ENCODE results near the gene VKORC1L1.

The VKORC1L1 gene

DNA sequence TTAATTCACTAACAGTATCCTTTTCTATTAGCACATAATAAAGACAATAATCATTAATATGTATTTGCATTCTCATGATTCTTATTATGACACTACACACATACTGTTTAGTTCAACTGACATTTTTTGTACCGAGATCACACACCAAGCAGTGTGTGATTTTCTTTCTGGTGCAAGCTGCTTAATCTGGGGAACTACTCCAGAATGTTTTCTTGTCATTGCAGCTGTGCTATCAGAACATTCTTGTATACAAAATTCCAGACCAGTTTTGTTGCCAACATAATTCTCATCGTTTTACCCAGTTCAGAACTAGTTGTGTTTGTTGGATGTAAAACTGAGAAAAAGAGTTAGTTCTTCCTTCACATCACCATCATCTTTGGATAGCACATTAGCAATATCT lies 37.4 kb downstream of the VKORC1L1 start:
- no peaks in the 10 kb centered on the region for H3K27me3 ChIP-seq (ENCODE audit: control insufficient read depth, insufficient read depth, low read length)

DNA sequence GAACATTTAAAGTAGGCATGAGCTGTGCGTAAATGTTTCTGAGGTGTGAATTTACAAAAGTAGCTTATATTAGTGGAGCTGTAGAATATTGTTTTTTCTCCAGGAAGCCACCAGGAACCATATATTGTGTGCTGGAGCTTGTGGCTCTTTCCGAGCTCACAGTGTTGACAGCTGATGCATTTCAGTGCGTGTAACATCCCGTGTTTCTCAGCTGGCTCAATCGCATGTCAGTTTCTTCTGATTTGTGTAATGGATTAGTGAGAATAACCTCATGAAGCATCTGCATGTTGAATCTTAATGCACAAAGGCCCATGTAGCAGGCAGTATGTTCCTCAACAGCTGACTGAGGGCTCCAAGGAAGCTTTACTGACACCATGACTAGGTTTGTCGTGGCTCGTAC lies 39.4 kb downstream of the VKORC1L1 start:
- no peaks in the 10 kb centered on the region for H3K9me3 ChIP-seq (ENCODE audit: control insufficient read depth, insufficient read depth, low read length)
- peaks cover 15% of the 10 kb centered on the region for H3K4me1 ChIP-seq (ENCODE audit: control insufficient read depth, insufficient read depth, low read length)
- no peaks in the 10 kb centered on the region for H3K27me3 ChIP-seq (ENCODE audit: control insufficient read depth, insufficient read depth, low read length)
- H3K27ac ChIP-seq (ENCODE audit: low read depth, low read length), result no peak overlapping the region
- no peak overlapping the region for H3K4me3 ChIP-seq (ENCODE audit: low read depth, low read length)
- no peak overlapping the region for H3K9ac ChIP-seq (ENCODE audit: low read depth, low read length)
- H3K36me3 ChIP-seq (ENCODE audit: control insufficient read depth, insufficient read depth, low read length), result no peaks in the 10 kb centered on the region

More for the DNA sequence above, 37.4 kb downstream of the VKORC1L1 start:
- no peak overlapping the region for H3K9ac ChIP-seq (ENCODE audit: low read depth, low read length)
- no peaks in the 10 kb centered on the region for H3K36me3 ChIP-seq (ENCODE audit: control insufficient read depth, insufficient read depth, low read length)
- no peak overlapping the region for H3K27ac ChIP-seq (ENCODE audit: low read depth, low read length)
- H3K4me1 ChIP-seq (ENCODE audit: control insufficient read depth, insufficient read depth, low read length), result peaks cover 19% of the 10 kb centered on the region
- no peak overlapping the region for H3K4me3 ChIP-seq (ENCODE audit: low read depth, low read length)
- no peaks in the 10 kb centered on the region for H3K9me3 ChIP-seq (ENCODE audit: control insufficient read depth, insufficient read depth, low read length)

DNA sequence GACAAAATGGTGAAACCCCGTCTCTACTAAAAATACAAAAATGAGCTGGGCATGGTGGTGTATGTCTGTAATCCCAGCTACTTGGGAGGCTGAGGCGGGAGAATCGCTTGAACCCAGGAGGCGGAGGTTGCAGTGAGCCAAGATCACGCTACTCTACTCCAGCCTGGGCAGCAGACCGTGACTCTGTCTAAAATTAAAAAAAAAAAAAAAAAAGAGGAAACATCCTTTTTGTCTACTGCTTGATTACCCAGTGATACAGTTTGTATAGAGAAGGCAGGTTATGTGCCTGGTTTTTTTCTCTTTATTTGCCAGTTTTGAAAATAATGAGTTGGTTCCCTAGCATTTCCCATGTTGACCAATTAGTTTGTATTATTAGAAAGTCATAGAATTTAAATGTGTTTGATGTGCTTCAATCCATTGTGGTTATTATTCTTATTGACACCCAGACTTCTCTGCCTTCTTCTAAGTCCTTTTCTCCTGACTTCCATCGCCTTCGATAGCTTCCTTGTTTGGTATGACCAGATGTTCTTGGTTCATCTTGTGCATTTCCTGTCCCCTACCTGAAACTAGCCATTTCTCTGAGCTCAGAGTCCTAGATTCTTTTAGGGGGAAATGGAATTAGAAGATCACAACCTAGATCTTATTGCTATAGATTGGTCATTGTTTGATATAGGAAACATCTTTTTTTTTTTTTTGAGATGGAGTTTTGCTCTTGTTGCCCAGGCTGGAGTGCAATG lies 43.2 kb downstream of the VKORC1L1 start:
- Histone ChIP-seq H3K4me3 (ENCODE audit: low read depth, low read length) (no peak overlapping the region), H3K4me1 (ENCODE audit: control insufficient read depth, insufficient read depth, low read length) (no peaks in the 10 kb centered on the region), H3K9ac (ENCODE audit: low read depth, low read length) (no peak overlapping the region), H3K9me3 (ENCODE audit: control insufficient read depth, insufficient read depth, low read length) (no peaks in the 10 kb centered on the region), H3K27ac (ENCODE audit: low read depth, low read length) (no peak overlapping the region), H3K36me3 (ENCODE audit: control insufficient read depth, insufficient read depth, low read length) (0 out of 2 replicates have a peak, but pooled peaks cover 3% of the 10 kb centered on the region), H3K27me3 (ENCODE audit: control insufficient read depth, insufficient read depth, low read length) (no peaks in the 10 kb centered on the region)

DNA sequence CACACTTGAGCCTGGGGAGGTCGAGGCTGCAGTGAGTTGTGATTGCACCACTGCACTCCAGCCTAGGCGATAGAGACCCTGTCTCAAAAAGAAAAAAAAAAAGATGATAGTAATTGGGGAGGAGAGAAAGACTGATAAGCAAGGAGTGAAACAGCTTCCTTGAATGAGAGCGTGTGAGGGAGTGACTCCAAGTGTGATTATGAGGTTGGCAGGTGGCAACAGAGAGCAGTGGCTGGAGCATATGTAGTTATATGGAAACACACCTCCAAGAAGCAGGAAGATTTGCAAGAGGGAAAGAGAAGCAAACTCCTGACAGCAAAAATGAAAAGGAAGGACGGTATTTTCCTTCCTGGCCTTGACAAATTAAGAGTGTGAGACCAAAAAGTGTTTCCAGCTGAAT lies 50.4 kb downstream of the VKORC1L1 start:
- Histone ChIP-seq H3K27me3 (ENCODE audit: control insufficient read depth, insufficient read depth, low read length) (no peaks in the 10 kb centered on the region), H3K4me1 (ENCODE audit: control insufficient read depth, insufficient read depth, low read length) (no peaks in the 10 kb centered on the region; the same call in 1 of the 2 replicates), H3K36me3 (ENCODE audit: control insufficient read depth, insufficient read depth, low read length) (0 out of 2 replicates have a peak, but pooled peaks cover 3% of the 10 kb centered on the region), H3K27ac (ENCODE audit: low read depth, low read length) (no peak overlapping the region), H3K4me3 (ENCODE audit: low read depth, low read length) (no peak overlapping the region), H3K9ac (ENCODE audit: low read depth, low read length) (no peak overlapping the region), H3K9me3 (ENCODE audit: control insufficient read depth, insufficient read depth, low read length) (no peaks in the 10 kb centered on the region)

DNA sequence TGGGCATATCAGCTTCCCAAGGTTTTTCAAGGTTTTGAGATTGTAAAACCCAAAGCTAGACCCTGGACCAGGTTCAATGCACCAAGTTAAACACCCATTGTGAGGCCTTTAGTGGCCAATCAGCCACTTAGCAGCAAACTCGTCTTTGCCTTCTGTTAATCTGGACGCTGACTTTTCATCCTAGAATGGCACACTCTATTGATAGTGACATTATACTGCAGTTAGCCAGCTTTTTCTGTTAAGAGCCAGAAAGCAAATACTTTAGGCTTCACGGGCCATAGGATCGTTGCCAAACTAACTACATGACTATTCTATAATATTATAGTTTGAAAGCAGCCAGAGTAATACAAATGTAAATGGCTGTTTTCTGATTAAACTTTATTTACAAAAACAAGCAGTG lies 51.3 kb downstream of the VKORC1L1 start:
- no peaks in the 10 kb centered on the region for H3K9me3 ChIP-seq (ENCODE audit: control insufficient read depth, insufficient read depth, low read length)

DNA sequence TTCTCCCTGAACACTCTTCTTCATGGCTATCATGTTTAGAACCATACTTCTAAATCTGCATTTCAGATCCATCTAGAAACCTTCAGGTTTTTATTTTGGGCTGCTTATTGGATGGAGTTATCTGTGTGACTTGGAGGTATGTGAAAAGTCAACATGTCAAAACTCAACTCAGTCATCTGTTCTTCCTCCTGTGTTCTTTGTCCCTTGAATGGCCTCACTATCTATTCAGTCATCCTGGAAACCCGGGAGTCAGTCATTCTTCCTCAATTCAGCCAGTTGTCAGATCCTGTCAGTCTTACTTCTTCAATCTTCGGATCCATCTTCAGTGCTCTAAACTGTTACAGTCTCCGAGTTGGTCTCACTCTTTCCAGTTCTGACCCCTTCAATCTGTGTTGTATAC lies 52.2 kb downstream of the VKORC1L1 start:
- no peak overlapping the region for H3K27ac ChIP-seq (ENCODE audit: low read depth, low read length)
- no peaks in the 10 kb centered on the region; the same call in 1 of the 2 replicates for H3K4me1 ChIP-seq (ENCODE audit: control insufficient read depth, insufficient read depth, low read length)
- H3K9ac ChIP-seq (ENCODE audit: low read depth, low read length), result no peak overlapping the region
- no peaks in the 10 kb centered on the region for H3K9me3 ChIP-seq (ENCODE audit: control insufficient read depth, insufficient read depth, low read length)
- no peak overlapping the region for H3K4me3 ChIP-seq (ENCODE audit: low read depth, low read length)
- H3K36me3 ChIP-seq (ENCODE audit: control insufficient read depth, insufficient read depth, low read length), result no peaks in the 10 kb centered on the region
- H3K27me3 ChIP-seq (ENCODE audit: control insufficient read depth, insufficient read depth, low read length), result no peaks in the 10 kb centered on the region

More for the DNA sequence above, 51.3 kb downstream of the VKORC1L1 start:
- no peaks in the 10 kb centered on the region for H3K27me3 ChIP-seq (ENCODE audit: control insufficient read depth, insufficient read depth, low read length)
- H3K4me1 ChIP-seq (ENCODE audit: control insufficient read depth, insufficient read depth, low read length), result no peaks in the 10 kb centered on the region; the same call in 1 of the 2 replicates
- H3K27ac ChIP-seq (ENCODE audit: low read depth, low read length), result no peak overlapping the region
- no peak overlapping the region for H3K9ac ChIP-seq (ENCODE audit: low read depth, low read length)
- H3K36me3 ChIP-seq (ENCODE audit: control insufficient read depth, insufficient read depth, low read length), result no peaks in the 10 kb centered on the region
- H3K4me3 ChIP-seq (ENCODE audit: low read depth, low read length), result no peak overlapping the region

DNA sequence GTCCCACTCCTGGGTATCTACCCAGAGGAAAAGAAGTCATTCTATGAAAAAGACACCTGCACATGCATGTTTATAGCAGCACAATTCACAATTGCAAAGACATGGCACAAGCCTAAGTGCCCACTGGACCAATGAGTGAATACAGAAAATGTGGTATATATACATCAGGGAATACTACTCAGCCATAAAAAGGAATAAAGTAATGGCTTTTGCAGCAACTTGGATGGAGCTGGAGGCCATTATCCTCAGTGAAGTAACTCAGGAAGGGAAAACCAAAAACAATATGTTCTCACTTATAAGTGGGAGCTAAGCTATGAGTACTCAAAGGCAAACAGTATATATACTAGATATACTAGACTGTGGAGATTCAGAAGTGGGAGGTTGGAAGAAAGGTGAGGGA lies 53.7 kb downstream of the VKORC1L1 start:
- no peak overlapping the region for H3K27ac ChIP-seq (ENCODE audit: low read depth, low read length)
- no peaks in the 10 kb centered on the region for H3K9me3 ChIP-seq (ENCODE audit: control insufficient read depth, insufficient read depth, low read length)
- H3K4me3 ChIP-seq (ENCODE audit: low read depth, low read length), result no peak overlapping the region
- H3K36me3 ChIP-seq (ENCODE audit: control insufficient read depth, insufficient read depth, low read length), result no peaks in the 10 kb centered on the region
- H3K9ac ChIP-seq (ENCODE audit: low read depth, low read length), result no peak overlapping the region
- H3K4me1 ChIP-seq (ENCODE audit: control insufficient read depth, insufficient read depth, low read length), result no peaks in the 10 kb centered on the region; the same call in 1 of the 2 replicates
- H3K27me3 ChIP-seq (ENCODE audit: control insufficient read depth, insufficient read depth, low read length), result no peaks in the 10 kb centered on the region

DNA sequence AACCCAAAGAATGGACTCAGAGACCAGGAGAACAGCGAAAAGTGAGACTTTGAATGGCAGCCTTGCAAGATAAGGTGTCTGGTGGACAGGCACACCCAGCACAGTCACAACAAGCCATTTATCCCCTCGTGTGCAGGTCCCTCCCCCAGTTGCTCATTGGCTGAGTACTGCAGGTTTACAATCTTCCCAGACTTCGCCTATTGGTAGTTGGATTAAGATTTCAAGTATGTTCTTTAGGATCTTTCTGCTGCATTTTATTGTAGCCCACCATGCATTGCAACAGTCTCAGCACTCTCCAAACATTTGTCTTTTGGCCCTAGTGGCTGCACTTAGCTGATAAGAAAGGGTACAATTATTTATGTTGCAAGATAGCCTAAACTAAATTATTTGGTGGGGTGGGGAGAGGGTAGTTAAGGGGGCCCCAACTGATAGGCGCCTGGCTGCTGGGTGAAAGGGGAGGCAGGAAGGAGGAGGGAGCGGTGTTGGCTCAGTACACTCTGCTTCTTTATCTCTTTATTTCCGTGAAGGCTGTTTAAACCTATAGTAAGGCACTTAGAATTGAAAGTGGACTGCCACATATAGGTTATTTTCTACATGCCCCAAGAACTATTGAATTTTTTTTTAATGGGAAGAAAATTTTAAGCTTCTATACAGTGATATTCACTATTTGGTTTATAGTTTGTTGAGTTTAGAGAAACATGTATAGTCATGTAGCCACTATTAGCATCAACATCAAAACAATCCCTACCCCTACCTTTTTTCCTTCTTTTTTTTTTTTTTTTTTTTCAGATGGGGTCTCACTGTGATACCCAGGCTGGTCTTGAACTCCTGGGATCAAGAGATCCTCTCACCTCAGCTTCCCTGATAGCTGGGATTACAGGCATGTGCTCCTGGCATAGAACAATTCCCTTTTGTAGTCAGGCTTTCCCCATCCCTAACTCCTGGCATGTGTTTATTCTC lies 54.9 kb downstream of the VKORC1L1 start:
- no peak overlapping the region for H3K27ac ChIP-seq (ENCODE audit: low read depth, low read length)
- H3K4me1 ChIP-seq (ENCODE audit: control insufficient read depth, insufficient read depth, low read length), result no peaks in the 10 kb centered on the region; the same call in 1 of the 2 replicates
- no peaks in the 10 kb centered on the region for H3K36me3 ChIP-seq (ENCODE audit: control insufficient read depth, insufficient read depth, low read length)
- H3K9me3 ChIP-seq (ENCODE audit: control insufficient read depth, insufficient read depth, low read length), result no peaks in the 10 kb centered on the region
- H3K27me3 ChIP-seq (ENCODE audit: control insufficient read depth, insufficient read depth, low read length), result no peaks in the 10 kb centered on the region
- no peak overlapping the region for H3K9ac ChIP-seq (ENCODE audit: low read depth, low read length)
- no peak overlapping the region for H3K4me3 ChIP-seq (ENCODE audit: low read depth, low read length)

DNA sequence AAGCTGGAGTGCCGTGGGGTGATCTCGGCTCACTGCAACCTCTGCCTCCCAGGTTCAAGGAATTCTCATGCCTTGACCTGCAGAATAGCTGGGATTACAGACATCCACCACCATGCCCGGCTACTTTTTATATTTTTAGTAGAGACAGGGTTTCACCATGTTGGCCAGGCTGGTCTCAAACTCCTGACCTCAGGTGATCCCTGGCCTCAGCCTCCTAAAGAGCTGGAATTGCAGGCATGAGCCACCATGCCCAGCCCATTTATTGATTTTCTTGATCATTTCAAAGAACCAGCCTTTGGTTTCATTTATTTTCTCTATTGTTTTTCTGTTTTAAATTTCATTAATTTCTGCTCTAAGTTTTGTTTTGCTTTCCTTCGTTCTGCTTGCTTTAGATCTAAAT lies 58.8 kb downstream of the VKORC1L1 start:
- H3K4me3 ChIP-seq (ENCODE audit: low read depth, low read length), result no peak overlapping the region
- H3K4me1 ChIP-seq (ENCODE audit: control insufficient read depth, insufficient read depth, low read length), result no peaks in the 10 kb centered on the region; the same call in 1 of the 2 replicates
- H3K9ac ChIP-seq (ENCODE audit: low read depth, low read length), result no peak overlapping the region
- no peaks in the 10 kb centered on the region for H3K36me3 ChIP-seq (ENCODE audit: control insufficient read depth, insufficient read depth, low read length)
- H3K9me3 ChIP-seq (ENCODE audit: control insufficient read depth, insufficient read depth, low read length), result no peaks in the 10 kb centered on the region
- no peak overlapping the region for H3K27ac ChIP-seq (ENCODE audit: low read depth, low read length)
- no peaks in the 10 kb centered on the region for H3K27me3 ChIP-seq (ENCODE audit: control insufficient read depth, insufficient read depth, low read length)

DNA sequence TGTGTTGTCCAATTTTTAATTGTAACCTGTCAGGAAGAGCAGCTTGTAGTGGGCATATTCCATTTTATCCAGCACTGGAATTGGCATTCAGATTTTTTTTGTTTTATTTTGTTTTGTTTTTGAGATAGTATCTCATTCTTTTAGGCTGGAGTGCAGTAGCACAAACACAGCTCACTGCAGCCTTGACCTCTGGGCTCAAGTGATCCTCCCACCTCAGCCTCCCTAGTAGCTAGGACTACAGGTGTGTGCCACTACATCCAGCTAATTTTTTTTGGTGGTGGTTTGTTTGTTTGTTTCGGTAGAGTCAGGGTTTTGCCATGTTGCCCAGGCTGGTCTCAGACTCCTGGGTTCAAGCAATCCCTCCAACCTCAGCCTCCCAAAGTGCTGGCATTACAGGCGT lies 64.4 kb downstream of the VKORC1L1 start:
- H3K9ac ChIP-seq (ENCODE audit: low read depth, low read length), result no peak overlapping the region
- H3K27me3 ChIP-seq (ENCODE audit: control insufficient read depth, insufficient read depth, low read length), result no peaks in the 10 kb centered on the region
- no peaks in the 10 kb centered on the region for H3K9me3 ChIP-seq (ENCODE audit: control insufficient read depth, insufficient read depth, low read length)
- H3K36me3 ChIP-seq (ENCODE audit: control insufficient read depth, insufficient read depth, low read length), result 0 out of 2 replicates have a peak, but pooled peaks cover 5% of the 10 kb centered on the region
- H3K27ac ChIP-seq (ENCODE audit: low read depth, low read length), result no peak overlapping the region
- no peak overlapping the region for H3K4me3 ChIP-seq (ENCODE audit: low read depth, low read length)
- no peaks in the 10 kb centered on the region for H3K4me1 ChIP-seq (ENCODE audit: control insufficient read depth, insufficient read depth, low read length)

All from HUES48 (cell line).